ENCODE results near the gene BRCA2.

Gene BRCA2, protein sequence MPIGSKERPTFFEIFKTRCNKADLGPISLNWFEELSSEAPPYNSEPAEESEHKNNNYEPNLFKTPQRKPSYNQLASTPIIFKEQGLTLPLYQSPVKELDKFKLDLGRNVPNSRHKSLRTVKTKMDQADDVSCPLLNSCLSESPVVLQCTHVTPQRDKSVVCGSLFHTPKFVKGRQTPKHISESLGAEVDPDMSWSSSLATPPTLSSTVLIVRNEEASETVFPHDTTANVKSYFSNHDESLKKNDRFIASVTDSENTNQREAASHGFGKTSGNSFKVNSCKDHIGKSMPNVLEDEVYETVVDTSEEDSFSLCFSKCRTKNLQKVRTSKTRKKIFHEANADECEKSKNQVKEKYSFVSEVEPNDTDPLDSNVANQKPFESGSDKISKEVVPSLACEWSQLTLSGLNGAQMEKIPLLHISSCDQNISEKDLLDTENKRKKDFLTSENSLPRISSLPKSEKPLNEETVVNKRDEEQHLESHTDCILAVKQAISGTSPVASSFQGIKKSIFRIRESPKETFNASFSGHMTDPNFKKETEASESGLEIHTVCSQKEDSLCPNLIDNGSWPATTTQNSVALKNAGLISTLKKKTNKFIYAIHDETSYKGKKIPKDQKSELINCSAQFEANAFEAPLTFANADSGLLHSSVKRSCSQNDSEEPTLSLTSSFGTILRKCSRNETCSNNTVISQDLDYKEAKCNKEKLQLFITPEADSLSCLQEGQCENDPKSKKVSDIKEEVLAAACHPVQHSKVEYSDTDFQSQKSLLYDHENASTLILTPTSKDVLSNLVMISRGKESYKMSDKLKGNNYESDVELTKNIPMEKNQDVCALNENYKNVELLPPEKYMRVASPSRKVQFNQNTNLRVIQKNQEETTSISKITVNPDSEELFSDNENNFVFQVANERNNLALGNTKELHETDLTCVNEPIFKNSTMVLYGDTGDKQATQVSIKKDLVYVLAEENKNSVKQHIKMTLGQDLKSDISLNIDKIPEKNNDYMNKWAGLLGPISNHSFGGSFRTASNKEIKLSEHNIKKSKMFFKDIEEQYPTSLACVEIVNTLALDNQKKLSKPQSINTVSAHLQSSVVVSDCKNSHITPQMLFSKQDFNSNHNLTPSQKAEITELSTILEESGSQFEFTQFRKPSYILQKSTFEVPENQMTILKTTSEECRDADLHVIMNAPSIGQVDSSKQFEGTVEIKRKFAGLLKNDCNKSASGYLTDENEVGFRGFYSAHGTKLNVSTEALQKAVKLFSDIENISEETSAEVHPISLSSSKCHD (N-terminal part only)

DNA sequence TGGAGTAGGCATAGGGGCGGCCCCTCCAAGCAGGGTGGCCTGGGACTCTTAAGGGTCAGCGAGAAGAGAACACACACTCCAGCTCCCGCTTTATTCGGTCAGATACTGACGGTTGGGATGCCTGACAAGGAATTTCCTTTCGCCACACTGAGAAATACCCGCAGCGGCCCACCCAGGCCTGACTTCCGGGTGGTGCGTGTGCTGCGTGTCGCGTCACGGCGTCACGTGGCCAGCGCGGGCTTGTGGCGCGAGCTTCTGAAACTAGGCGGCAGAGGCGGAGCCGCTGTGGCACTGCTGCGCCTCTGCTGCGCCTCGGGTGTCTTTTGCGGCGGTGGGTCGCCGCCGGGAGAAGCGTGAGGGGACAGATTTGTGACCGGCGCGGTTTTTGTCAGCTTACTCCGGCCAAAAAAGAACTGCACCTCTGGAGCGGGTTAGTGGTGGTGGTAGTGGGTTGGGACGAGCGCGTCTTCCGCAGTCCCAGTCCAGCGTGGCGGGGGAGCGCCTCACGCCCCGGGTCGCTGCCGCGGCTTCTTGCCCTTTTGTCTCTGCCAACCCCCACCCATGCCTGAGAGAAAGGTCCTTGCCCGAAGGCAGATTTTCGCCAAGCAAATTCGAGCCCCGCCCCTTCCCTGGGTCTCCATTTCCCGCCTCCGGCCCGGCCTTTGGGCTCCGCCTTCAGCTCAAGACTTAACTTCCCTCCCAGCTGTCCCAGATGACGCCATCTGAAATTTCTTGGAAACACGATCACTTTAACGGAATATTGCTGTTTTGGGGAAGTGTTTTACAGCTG is at the start of gene BRCA2, which contains the start of gene ZAR1L:
TSS of gene BRCA2 (plus strand) at position 271 of the 790 bp plus-strand sequence. CDS start 953 bp downstream, outside the sequence.
TSS of gene ZAR1L (minus strand) at position 126 of the 790 bp plus-strand sequence. CDS start 3,438 bp downstream, outside the sequence.
- DNase-seq = peak; percentile 6

GRCh38 chr13:32265726-32266125 is 49.6 kb upstream of the BRCA2 start:
- no peak for DNase-seq

GRCh38 chr13:32266130-32266529 is 49.2 kb upstream of the BRCA2 start:
- DNase-seq = no peak

DNA sequence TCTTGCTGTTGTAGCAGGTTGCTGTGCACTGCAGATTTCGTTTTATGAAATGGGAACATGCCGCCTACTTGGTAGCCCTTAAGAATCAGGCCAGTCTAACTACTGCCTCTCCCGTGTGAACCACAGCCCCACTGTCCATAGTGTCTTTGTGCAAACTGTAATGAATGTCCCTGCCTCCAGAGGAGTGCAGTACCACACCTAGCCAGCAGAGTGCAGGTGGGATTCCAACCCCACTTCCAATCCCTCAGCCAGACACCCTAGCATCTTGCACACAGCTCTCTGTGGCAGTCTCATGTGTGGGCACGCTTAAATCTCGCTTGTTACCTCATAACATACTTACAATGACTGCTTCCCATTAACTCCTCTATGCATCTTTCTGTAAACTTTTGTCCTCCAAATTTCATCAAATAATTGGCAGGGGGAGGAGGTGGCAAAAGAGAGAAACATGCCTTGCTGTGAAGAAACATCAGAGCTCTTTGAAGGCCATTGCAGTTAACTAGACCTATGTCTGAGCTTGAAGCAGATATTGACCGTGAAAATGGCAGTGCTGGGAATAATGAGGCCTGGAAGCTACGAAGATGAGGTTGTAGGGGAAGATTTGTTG is 47.4 kb upstream of the BRCA2 start:
- DNase-seq = no peak

- DNase-seq = no peak
Observed at GRCh38 chr13:32272021-32272683, 43.2 kb upstream of the BRCA2 start.

DNA sequence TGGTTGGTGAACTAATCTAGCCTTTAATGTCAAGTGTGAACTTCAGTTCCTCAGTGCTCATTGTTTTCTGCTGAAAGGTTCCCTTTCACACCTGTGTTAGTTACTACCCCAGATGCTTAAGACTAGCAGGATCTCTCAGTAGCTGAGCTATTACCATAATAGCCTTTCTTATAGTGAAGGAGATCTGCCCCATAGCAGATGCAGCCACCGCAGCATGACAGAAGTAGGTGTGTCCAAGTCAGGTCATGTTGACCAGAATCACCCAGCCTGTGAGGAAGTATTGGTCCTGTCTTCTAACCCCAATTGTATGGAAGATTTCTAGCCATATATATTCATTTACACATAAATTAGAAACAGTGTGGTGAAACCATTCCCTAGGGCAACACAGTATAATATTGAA is 37.5 kb upstream of the BRCA2 start:
- DNase-seq = no peak

GRCh38 chr13:32278426-32278825 is 36.9 kb upstream of the BRCA2 start:
- DNase-seq = no peak

GRCh38 chr13:32281096-32281495 is 34.2 kb upstream of the BRCA2 start:
- no peak for DNase-seq

GRCh38 chr13:32282096-32282711 is 33.1 kb upstream of the BRCA2 start:
- no peak for DNase-seq

DNA sequence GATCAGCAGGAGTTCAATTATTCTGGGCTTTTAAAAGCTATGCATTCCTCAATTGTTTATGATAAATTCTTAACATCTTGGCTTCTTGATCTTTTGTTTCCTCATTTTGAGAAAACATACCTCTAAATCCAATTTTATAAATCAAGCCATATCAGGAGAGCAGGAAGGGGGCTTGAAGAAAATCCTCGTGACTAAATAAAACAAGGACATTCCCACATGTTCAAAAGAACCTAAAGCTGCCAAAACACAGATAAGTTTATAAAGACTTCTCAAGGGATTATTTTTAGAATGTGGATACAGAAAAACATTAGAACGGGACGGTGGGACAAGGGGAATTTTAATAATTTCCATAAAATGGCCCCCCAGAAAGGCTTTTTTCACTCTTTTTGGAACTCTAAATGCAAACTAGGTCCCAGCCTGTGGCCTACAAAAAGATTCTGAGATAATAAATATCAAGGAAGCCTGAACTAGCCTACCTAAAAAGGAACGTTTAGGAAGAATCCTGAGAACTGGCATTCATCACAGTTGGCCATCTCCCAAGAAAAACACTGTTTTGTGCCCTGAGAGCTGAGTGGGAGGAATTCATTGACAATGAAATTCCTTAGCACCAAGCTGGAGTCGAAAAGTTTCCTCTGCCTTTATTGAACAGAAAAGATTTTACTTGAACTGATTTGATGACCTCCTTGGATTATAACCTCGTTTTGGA is 30.2 kb upstream of the BRCA2 start:
- DNase-seq = no peak

- no peak for DNase-seq
Observed at GRCh38 chr13:32285633-32285965, 29.7 kb upstream of the BRCA2 start.

- no peak for DNase-seq
Observed at GRCh38 chr13:32297206-32297605, 18.1 kb upstream of the BRCA2 start.

GRCh38 chr13:32298695-32299094 is 16.6 kb upstream of the BRCA2 start:
- DNase-seq = no peak

GRCh38 chr13:32299893-32300292 is 15.4 kb upstream of the BRCA2 start:
- no peak for DNase-seq

DNA sequence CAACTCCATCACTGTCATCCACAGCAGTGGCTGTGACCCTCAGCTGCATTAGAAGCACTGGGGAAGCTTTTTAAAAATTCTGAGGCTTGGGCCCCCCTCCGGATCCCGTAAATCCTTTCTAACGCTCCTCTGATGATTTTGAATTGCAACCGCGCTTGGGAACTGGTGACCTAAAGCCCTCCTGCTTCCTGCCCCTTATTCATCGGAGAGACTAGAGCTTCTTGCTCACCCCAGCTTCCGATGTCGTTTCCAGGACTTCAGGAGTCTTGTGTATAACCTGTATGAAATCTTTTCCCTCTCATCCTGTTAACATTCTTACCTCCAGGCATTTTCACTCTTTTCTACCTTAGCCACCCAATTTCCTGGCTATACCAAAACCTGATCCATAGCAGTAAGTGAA is 14.9 kb upstream of the BRCA2 start:
- no peak for DNase-seq

GRCh38 chr13:32300920-32301319 is 14.4 kb upstream of the BRCA2 start:
- no peak for DNase-seq

- DNase-seq = no peak
Observed at GRCh38 chr13:32302461-32302860, 12.8 kb upstream of the BRCA2 start.

DNA sequence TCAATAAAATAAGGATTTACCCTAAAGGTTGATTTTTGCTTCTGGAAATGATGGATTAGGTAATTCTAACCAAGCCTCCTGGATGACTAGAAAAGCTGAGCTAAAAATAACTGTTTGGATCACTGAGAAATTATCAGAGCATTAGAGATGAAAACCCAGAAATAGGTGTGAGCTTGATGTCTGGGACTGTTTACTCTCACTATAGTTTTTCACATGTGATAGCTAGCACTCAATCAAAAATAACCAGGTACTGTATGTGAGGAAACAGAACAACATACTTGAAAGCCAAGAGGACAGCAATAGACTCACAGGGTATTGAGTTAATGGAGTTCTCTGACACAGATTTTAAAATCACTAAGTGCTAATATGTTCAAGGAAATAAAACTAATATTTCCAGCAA is 9.7 kb upstream of the BRCA2 start:
- DNase-seq = no peak

GRCh38 chr13:32309312-32310133 is 5.8 kb upstream of the BRCA2 start:
- no peak for DNase-seq
